Urinary bladder (tissue), 4 donors: ENCODE data around the gene SLC41A3. TPM values are rescaled to one million over a fixed set of nuclear protein-coding genes. Genes with fewer than 3 reads are reported as not detected.
"Not testable (repeated sequence)": the region's sequence is repeated elsewhere in the genome, so short reads cannot be mapped to it uniquely, and the experiment has no call there.

Source experiments
- DNase-seq: peaks from one replicate; pipeline ENCODE4 v3.0.0-alpha.2; 2015; ENCODE audit errors: extremely low spot score
- H3K27ac ChIP-seq: one replicate; pipeline ENCODE4 v1.5.1; 2013; ENCODE audit warnings: low read depth, mild to moderate bottlenecking, moderate library complexity
- H3K36me3 ChIP-seq: one replicate; pipeline ENCODE4 v1.6.1; 2013; ENCODE audit warnings: mild to moderate bottlenecking, moderate library complexity; ENCODE audit not compliant: insufficient read depth
- H3K4me1 ChIP-seq: one replicate; pipeline ENCODE4 v1.6.1; 2013; ENCODE audit warnings: mild to moderate bottlenecking, moderate library complexity; ENCODE audit not compliant: insufficient read depth
- H3K4me3 ChIP-seq: one replicate; pipeline ENCODE4 v1.5.1; 2013; ENCODE audit warnings: low read depth, low read length
- WGBS: extraction: QIAGEN DNeasy Blood & Tissue Kit; methylation state at CpG from one replicate; pipeline ENCODE4 v1.1.7; 2013; 5-methylcytosine and 5-hydroxymethylcytosine counted together
- polyA plus RNA-seq: library from polyadenylated mRNA; stranded (reverse); fragments of 200-250 nt; gene quantifications from one replicate; pipeline ENCODE4 v1.2.3, GENCODE V29; 2013
- total RNA-seq: library from RNA; depleted of rRNA; stranded (reverse); fragments of >200 nt; gene quantifications from one replicate; pipeline ENCODE4 v1.2.3, GENCODE V29; 2014
- donor health status: healthy with polysubstance abuse.
- donor health status: healthy.

Gene SLC41A3
- total and polyA plus RNA-seq, 2 donors: 36.3 to 57.1 TPM

GRCh38 chr3:126008219-126008618 is 75.7 kb downstream of the SLC41A3 start:
- WGBS: 95% methylated on average over 3 of the region's 3 CpGs
- Histone ChIP-seq H3K36me3 (peaks cover 1% of the 10 kb centered on the region), H3K27ac (no peak overlapping the region), H3K4me1 (no peaks in the 10 kb centered on the region), H3K4me3 (no peak overlapping the region)
- no peak for DNase-seq

DNA sequence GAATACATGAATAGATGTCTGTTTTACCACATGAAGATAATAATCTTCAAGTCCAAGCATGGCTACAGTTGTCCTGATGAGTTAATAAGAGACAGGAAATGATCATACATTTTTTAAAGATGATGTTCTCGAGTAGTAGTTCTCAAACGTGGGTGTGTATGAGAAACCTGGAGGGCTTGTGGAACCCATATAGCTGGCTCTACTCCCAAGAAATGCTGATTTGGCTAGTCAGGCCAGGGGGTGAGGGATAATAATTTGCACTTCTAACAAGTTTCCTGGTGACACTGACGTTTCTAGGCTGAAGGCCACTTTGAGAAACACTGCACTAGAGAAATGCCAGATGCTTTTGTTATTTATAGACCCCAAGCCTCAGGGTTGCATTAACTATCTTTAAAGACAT is 78.0 kb downstream of the SLC41A3 start:
- H3K36me3 ChIP-seq: peaks cover 1% of the 10 kb centered on the region
- WGBS: 19% methylated on average over 3 of the region's 3 CpGs
- H3K27ac ChIP-seq: no peak overlapping the region

DNA sequence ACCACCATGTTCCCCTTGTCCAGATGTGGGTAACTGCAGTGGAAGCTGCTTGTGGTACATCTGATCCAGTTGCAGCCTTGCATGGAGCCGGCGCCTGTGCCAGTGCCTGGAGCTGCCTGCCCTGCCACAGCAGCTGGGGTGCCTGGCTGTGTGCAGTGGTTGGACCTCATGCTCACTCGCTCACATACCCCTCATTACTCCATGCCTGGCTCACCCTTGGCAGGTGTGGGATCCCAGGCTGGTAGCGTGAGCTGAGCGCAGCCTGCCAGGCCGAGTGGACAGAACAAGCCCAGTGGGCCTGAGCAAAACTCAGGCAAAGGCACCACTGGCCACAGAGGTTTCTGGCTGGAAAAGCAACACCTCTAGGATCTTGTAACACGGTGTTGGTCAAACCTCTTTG is 79.2 kb downstream of the SLC41A3 start:
- DNase-seq: no peak
- no peaks in the 10 kb centered on the region for H3K4me1 ChIP-seq
- H3K4me3 ChIP-seq: no peak overlapping the region
- no peaks in the 10 kb centered on the region for H3K36me3 ChIP-seq
- WGBS: 96% methylated on average over 7 of the region's 7 CpGs
- no peak overlapping the region for H3K27ac ChIP-seq

More for the DNA sequence above, 78.0 kb downstream of the SLC41A3 start:
- DNase-seq: no peak
- Histone ChIP-seq H3K4me3 (no peak overlapping the region), H3K4me1 (no peaks in the 10 kb centered on the region)

DNA sequence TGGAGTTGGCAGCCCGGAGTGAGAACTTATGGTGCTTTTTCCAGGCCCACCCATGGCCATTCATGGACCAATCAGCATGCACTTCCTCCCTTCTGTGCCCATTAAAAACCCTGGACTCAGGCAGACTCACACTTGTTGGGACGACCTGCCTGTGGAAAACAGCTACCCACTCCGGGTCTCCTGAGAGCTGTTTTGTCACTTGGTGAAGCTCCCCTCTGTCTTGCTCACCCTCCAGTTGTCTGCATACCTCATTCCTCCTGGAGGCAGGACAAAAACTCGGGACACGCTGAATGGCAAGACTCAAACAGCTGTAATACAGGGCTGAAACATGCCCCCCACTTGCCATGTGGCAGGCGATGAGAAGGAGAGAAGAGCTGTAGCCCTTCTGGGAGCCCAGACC is 79.7 kb downstream of the SLC41A3 start:
- H3K36me3 ChIP-seq: no peaks in the 10 kb centered on the region
- no peak overlapping the region for H3K4me3 ChIP-seq
- no peaks in the 10 kb centered on the region for H3K4me1 ChIP-seq
- DNase-seq: no peak
- 92% methylated on average over 6 of the region's 6 CpGs for WGBS
- no peak overlapping the region for H3K27ac ChIP-seq

DNA sequence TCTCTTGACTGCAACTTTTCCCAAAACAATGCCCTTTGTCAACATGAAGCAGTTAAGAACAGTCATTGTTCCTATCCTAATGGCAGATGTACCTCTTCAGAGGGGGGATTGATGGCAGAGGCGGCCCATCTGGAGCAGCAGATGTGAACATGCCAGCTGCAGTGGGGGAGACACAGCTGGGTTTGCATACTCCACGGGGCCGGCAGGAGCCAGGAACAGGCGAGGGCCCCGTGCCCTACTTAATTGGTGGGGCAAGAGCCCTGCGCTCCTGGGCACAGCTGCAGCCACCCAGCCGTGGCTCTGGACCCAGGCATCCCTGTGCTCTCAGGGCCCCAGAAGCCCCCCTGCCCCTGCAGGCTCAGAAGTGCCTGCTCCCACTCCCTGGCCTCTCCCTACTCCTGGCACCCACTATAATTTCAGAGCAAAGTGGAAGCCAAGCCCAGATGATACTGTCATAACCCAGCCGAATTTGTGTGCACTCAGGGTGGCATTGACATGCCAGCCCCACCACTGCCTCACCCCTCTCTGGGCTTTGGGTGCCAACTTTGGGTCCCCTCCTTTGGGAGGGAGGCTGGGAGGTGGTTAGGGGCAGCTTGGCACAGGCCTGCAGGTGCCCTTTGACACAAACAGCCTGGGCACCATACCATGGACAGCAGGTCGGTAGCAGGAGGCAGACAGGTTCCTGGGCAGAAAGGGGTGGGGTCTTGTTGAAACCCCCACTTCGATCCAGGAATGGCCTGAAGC is 80.3 kb downstream of the SLC41A3 start:
- DNase-seq: no peak
- WGBS: 90% methylated on average over 10 of the region's 10 CpGs

DNA sequence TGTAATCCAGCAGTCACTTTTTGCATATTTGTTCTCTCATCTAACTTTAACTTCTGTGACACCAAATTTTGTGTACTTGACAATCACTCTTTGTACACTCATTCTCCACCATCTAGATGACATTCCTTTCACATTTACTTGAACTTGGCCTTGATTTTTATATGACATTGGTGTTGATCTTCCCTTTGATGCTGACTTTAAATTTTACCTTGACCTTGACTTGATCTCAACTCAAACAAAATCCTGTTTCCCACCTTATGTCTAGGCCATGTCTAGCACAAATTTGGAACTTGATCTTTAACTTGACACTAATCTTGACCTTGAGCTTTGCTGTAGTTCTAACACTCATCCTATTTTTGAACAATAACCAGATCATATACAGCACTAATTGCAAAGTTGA is 81.7 kb downstream of the SLC41A3 start:
- H3K4me1 ChIP-seq: no peaks in the 10 kb centered on the region
- no peaks in the 10 kb centered on the region for H3K36me3 ChIP-seq
- H3K27ac ChIP-seq: no peak overlapping the region
- H3K4me3 ChIP-seq: no peak overlapping the region
- no peak for DNase-seq

More for the DNA sequence above, 80.3 kb downstream of the SLC41A3 start:
- Histone ChIP-seq H3K4me3 (no peak overlapping the region), H3K27ac (no peak overlapping the region), H3K36me3 (no peaks in the 10 kb centered on the region), H3K4me1 (no peaks in the 10 kb centered on the region)

DNA sequence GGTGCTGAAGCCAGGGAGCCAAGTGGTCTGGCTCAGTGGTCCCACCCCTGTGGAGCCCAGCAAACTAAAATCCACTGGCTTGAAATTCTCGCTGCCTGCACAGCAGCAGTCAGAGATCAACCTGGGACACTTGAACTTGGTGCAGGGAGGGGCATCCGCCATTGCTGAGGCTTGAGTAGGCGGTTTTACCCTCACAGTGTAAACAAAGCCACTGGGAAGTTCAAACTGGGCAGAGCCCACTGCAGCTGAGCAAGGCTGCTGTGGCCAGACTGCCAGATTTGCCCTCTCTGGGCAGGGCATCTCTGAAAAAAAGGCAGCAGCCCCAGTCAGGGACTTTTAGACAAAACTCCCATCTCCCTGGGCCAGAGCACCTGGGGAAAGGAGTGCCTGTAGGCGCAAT is 87.2 kb downstream of the SLC41A3 start:
- H3K36me3 ChIP-seq, H3K27ac ChIP-seq, H3K4me3 ChIP-seq, DNase-seq, H3K4me1 ChIP-seq: not testable (repeated sequence)
- WGBS: 88% methylated on average over 4 of the region's 4 CpGs

DNA sequence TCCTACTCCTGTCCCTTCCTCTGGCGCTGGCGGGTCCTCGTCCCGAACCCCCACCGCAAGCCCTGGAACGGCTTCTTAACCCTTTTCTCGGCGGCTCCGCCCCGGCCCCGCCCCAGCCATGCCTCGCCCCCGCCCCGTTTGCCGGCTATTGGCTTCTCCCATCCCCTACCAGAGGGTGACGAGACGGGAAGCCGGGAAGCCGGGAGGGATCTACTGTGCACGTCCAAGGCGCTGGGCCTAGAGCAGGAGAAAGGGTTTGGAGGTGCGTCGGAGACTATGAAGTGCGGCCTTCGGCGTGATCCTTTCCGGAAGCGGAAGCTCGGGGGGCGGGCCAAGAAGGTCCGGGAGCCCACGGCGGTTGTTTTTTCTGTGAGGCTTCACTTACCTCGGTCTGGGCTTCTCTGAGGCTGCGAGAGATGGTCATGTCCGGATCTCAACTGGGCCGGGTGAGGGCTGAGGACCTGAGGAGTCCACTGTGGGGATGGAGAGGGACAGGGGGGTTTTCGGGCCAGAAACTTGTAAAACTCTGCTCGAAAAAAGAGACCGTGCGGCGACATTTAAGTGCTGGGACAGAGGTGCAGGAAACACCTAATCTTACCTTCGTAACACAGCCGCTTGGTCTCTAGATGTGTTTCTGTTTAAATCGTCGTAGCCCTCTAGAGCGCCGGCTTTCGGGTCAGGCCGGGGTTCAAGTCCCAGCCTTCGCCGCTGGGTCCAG is 93.5 kb downstream of the SLC41A3 start:
- WGBS: 13% methylated on average over 52 of the region's 52 CpGs
- Histone ChIP-seq H3K4me3 (peak overlapping the region; percentile 73), H3K36me3 (no peaks in the 10 kb centered on the region), H3K4me1 (no peaks in the 10 kb centered on the region), H3K27ac (peak overlapping the region; percentile 78)
- DNase-seq: peak; percentile 54

DNA sequence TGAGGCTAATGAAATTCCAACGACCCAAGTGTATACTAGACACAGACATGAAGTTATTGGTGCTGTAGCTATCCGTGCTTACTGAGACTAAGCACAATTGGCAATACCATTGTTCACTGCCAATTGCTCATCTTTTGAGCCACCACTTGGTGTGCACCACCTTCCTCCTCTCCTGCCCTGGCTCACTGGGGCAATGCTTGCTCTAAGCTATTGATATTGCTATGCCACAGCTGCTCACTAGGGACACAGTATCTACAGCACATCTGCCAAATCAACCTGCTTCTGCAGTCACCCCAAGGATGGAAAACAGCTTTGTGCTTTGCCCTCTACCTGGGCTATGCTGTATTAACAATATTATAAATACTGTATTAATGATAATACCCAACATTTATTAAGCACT is 99.0 kb downstream of the SLC41A3 start:
- H3K27ac ChIP-seq, H3K4me1 ChIP-seq, H3K4me3 ChIP-seq, DNase-seq, H3K36me3 ChIP-seq: not testable (repeated sequence)
- 78% methylated on average over 2 of the region's 2 CpGs for WGBS

DNA sequence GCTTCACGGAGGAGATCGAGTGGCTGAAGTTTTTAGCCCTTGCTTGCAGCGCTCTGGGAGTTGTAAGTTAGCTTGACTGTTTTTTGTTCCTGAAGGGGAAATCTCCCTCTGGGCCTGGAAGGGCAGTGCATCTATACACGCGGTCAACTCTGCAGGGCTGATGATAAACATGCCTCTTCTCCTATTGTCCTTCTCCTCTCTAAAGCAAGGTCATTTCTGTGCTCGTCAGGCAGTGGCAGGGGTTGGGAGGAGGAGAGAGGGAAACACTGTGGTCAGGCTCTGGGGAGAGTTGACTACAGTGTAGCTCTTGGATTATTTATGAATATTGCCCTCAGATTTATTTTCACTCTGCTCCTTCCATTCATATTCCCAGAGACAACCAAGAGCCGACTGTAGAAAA is 106.8 kb downstream of the SLC41A3 start:
- not testable (repeated sequence) for DNase-seq, H3K4me1 ChIP-seq, H3K27ac ChIP-seq, H3K36me3 ChIP-seq, H3K4me3 ChIP-seq
- 41% methylated on average over 4 of the region's 7 CpGs for WGBS

GRCh38 chr3:125976003-125976390 is 107.9 kb downstream of the SLC41A3 start:
- not testable (repeated sequence) for H3K4me3 ChIP-seq, H3K27ac ChIP-seq, H3K4me1 ChIP-seq, H3K36me3 ChIP-seq, DNase-seq
- 89% methylated on average over 3 of the region's 3 CpGs for WGBS

DNA sequence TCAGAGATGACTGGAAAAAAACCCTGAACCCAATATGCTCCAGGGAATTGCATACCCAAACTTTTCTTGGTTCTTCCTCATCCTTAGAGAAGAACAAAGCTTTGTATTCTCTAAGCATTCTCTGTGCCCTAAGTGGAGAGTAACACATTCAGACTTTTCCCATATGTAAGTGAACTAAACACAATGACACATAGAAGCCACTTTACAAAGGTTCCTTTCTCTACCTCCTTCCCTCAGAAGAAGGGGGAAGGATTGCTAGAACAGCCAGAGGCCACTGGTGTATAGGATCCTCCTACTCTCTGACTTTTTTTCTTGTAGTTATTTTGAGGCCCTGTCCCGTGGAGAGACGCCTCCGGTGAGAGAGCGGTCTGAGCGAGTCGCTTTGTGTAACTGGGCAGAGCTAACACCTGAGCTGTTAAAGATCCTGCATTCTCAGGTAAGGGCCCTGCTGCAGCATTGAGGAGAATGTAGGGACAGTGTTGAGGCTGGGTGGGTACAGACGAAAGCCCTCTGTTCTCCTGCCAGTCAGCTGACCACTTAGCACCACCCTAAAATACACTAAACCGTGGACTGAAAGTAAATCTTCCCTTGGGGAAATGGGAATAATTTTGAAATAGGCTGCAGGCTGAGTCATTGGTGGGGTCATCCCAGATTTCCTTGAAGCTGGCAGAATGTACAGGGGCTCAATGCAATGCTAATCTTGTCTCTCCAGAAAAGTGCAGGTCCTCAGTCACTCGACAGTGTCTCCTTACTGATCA is 108.5 kb downstream of the SLC41A3 start:
- H3K4me3 ChIP-seq, DNase-seq, H3K4me1 ChIP-seq, H3K27ac ChIP-seq, H3K36me3 ChIP-seq: not testable (repeated sequence)
- WGBS: 75% methylated on average over 9 of the region's 9 CpGs

- not testable (repeated sequence) for H3K27ac ChIP-seq, H3K36me3 ChIP-seq, H3K4me1 ChIP-seq, H3K4me3 ChIP-seq, DNase-seq
- WGBS: 1% methylated on average over 29 of the region's 31 CpGs
Observed at GRCh38 chr3:125971997-125972944, 111.7 kb downstream of the SLC41A3 start.
